Stimulated activated CD4-positive, alpha-beta T cell treated with anti-CD3 and anti-CD28 coated beads, Interleukin-2, amount 100 ng/mL, for 48 hours (primary cell): Measurements from ENCODE around the gene OPRM1.
"Not testable (repeated sequence)": the region's sequence is repeated elsewhere in the genome, so short reads cannot be mapped to it uniquely, and the experiment has no call there.

Source experiments
- DNase-seq, 2 donors: peaks; one replicate each; pipeline ENCODE4 v3.0.0-alpha.2; 2020

OPRM1 gene

DNA sequence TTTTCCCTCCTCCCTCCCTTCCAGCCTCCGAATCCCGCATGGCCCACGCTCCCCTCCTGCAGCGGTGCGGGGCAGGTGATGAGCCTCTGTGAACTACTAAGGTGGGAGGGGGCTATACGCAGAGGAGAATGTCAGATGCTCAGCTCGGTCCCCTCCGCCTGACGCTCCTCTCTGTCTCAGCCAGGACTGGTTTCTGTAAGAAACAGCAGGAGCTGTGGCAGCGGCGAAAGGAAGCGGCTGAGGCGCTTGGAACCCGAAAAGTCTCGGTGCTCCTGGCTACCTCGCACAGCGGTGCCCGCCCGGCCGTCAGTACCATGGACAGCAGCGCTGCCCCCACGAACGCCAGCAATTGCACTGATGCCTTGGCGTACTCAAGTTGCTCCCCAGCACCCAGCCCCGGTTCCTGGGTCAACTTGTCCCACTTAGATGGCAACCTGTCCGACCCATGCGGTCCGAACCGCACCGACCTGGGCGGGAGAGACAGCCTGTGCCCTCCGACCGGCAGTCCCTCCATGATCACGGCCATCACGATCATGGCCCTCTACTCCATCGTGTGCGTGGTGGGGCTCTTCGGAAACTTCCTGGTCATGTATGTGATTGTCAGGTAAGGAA lies at the start of gene OPRM1:
TSS of gene OPRM1 (plus strand) at position 10 of the 612 bp plus-strand sequence. CDS start at position 315, 305 bp downstream.
- DNase-seq, result peak; percentile 9 to 38

GRCh38 chr6:153989989-153990388 lies 49.1 kb upstream of the OPRM1 start:
- DNase-seq, result no peak

DNA sequence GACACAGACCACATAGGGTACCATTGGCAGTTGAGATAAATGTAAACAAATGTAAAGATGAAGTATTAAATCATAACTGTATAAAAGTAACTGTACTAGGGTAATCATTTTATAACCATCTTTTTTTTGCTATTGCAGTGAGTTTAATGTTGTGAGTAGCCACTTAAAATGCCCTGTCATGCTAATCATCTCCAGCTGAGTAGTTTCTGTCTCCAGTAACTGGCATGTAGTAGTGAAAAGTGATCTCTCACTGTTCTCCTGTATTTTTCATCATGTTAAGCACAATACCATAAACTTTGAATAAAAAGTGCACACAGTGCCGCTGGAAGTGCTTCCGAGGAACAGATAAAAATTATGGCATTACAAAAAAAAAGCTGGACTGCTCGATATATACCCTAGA lies 45.0 kb upstream of the OPRM1 start:
- no peak for DNase-seq

DNA sequence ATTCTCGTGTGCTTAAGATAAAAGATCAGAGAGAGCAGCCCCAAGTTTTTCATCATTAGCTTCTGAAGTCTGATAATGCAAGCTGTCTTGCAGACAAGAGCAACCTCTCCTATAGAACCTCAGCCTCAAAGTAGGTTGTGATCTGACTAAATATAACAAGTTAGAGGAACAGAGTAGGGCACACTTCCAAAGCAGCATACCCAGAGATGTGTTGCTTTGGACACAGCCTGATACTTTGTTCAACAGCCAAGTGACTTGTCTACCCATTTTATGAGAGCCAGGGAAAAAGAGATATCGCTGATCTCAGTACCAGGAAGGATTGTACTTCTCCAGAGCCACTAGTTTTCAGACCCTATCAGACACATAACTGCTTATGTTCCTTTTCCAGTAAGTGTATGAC lies 44.2 kb upstream of the OPRM1 start:
- no peak for DNase-seq

- no peak for DNase-seq
Observed at GRCh38 chr6:153997221-153997620, 41.8 kb upstream of the OPRM1 start.

- no peak for DNase-seq
Observed at GRCh38 chr6:154001494-154002285, 37.4 kb upstream of the OPRM1 start.

- no peak for DNase-seq
Observed at GRCh38 chr6:154002894-154003293, 36.1 kb upstream of the OPRM1 start.

GRCh38 chr6:154010371-154010770 lies 28.7 kb upstream of the OPRM1 start:
- DNase-seq, result no peak

GRCh38 chr6:154012852-154013251 lies 26.2 kb upstream of the OPRM1 start:
- no peak for DNase-seq

DNA sequence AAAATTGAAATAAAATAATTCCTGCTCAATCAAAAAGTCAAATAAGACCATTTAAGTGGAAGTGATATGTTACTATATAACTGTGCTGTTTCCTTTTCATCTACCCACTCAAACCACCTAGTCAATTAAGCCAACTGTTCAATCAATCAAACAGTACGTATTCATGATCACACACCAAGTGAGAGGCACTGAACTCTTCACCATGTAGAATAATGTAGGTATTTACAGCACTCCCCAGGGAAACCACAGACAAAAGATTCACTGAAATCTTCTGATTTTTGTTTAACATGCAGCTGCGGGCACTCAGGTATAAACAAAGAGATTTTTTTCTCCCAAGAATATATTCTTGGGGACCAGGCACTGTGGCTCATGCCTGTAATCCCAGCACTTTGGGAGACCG lies 21.3 kb upstream of the OPRM1 start:
- DNase-seq, result no peak

GRCh38 chr6:154030646-154031045 lies 8.4 kb upstream of the OPRM1 start:
- no peak for DNase-seq

GRCh38 chr6:154041001-154041400 lies 2.0 kb downstream of the OPRM1 start:
- DNase-seq, result no peak

DNA sequence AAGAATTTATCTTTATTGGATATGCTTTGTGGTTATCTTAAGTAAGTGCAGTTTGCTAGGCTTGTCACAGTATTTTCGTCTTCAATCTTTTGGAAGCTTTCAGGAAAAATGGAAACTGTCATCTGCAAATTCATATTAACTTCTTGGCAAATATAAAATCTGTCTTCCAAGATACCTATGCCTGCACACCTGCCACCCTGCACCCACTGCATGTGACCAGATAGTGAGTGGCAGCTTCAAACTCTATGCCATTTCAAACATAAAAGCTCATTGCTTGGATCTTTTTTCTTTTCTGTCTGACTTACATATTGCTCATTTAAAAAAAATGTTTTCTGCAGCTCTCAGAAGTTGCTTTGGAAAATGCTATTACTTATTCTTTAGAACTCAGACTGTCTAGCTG lies 14.1 kb downstream of the OPRM1 start:
- DNase-seq, result no peak

DNA sequence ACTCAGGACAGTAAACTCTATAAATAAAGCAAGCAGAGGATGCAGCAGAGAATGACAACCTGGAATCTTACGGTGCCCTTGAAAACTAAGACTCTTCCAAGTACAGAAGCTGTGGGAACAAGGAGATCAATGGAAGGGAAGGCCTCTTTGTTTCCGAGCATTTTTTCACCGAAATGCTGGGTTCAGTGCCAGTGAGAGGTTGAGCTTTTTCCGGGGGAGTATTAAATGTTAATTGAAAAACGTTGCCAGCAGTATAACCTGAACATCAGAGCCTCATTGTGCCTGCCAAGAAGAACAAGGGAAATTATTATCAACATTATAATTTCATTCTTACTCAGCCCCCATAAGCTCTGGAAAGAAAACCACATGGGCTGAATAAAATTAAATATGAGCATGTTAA lies 17.5 kb downstream of the OPRM1 start:
- no peak for DNase-seq

GRCh38 chr6:154057098-154057497 lies 18.1 kb downstream of the OPRM1 start:
- DNase-seq, result no peak

DNA sequence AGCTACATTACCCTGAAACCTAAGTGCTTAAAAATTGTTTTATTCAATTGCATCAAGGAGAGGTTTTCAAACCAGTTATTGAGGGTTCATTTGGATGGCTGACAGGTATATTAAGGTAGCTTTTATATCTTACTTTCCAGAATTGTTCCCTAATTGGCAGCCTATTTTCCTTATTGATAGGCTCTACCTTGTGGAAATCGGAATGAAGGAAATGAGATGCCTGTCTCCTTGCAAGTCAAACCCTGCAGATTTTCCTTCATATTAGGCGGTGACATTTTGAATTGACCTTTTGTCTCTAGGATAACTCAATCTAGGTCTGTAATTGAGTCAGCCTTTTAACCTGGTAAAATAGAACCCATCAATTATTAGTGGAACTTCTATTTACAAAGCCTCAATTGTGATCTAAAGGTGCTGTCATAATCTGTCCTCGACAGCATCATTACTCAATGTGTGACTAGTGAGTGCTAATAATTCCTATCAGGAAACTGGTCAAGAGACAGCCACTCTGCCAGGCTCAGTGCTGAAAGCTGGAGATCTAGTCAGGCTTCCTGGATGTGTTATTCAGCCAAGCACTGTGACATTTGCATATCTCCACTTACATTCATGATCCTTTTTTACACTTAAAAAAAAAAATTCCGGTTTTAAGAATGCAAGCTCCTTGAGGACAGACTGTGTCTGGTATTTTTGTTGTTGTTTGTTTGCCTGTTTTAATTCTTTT lies 20.1 kb downstream of the OPRM1 start:
- DNase-seq, result no peak

- no peak for DNase-seq
Observed at GRCh38 chr6:154060076-154060475, 21.0 kb downstream of the OPRM1 start.

GRCh38 chr6:154070041-154070440 lies 31.0 kb downstream of the OPRM1 start:
- no peak for DNase-seq

DNA sequence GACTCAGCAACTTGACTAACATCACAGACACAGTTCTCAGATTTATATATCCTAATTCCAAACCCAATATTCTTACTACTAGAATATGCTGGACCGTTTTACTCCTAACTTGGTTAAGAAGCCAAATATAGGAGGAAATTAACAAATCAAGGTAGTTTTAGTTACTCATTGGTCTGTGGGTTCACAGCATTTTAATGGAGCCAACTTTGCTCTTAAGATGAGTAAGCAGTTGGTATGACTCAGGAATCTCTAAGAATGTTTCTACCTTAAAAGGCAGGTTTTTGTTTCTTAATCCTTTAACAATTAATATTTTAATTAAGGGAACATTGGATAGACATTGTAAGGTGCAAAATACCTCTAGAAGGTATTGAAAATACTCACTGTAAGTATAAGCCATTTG lies 31.6 kb downstream of the OPRM1 start:
- DNase-seq, result no peak

- no peak for DNase-seq
Observed at GRCh38 chr6:154071236-154071635, 32.2 kb downstream of the OPRM1 start.

DNA sequence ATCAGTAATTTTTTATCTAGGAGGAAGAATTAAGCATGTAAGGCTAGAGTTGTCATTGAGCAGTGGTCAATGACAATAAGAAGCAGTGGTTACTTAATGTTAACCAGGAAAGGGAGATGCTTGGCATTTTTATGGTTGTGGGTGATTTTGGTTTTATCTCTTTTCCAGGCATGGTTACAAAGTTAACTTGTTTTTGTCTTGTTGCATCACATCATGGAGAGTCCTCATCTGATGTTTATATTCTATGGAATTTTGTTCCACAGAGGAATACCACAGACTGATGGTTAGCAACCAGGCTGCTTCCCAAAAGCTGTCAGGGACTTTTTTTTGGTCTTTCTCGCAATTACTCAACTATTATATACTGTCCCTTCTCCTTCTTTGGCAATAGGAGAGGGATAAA lies 32.7 kb downstream of the OPRM1 start:
- DNase-seq, result no peak

GRCh38 chr6:154078596-154078995 lies 39.6 kb downstream of the OPRM1 start:
- DNase-seq, result not testable (repeated sequence)

DNA sequence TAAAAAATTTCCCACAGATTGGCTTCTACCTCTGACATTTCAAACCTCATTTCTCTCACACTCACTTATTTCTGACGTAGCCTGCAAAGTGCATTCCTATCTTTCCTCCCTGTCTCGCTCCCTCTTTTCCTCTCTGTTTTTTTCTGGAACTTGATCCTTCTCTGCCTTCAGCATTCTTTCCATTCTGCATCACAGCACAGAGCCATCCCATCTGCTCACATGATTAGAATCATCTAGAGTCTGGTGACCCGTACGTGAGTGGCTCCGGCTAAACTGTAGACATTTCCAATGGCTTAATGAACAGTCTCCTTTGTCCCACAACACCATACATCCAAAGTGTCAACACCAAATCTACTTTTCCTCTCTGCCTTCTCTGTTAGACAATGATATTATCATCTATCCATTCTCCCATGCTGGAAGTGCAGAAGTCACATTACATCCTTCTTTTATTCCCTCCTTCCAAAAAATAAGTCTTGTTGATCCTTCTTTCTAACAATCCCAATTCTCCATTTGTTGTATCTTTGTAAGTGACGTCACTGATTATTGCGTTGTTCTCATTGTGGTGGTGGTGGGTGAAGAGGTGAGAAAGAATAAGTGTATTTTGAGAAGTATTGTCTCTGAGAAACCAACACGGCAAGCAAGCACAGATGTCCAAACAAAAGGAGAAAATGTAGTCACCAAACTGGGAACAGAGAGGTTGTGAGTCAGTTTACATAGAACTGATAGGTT lies 41.6 kb downstream of the OPRM1 start:
- DNase-seq, result no peak
